ENCODE data around the gene AGBL1.

The AGBL1 gene

GRCh38 chr15:86263230-86263629 is 183.6 kb downstream of the AGBL1 start:
- no peak for TF ChIP-seq TAF1 (IDR thresholded peaks at IDR 0.05; ENCODE audit: borderline replicate concordance, low read depth, low read length)
- TF ChIP-seq POLR2A (IDR thresholded peaks at IDR 0.05; ENCODE audit: low read depth, low read length), result no peak
- no peak for TF ChIP-seq POLR2AphosphoS5 (IDR thresholded peaks at IDR 0.05; ENCODE audit: low read depth, low read length)
- DNase-seq (ENCODE audit: insufficient read length) (no peak), FAIRE-seq (no peak)

- no peak for FAIRE-seq
- TF ChIP-seq POLR2A (IDR thresholded peaks at IDR 0.05; ENCODE audit: low read depth, low read length), result no peak
- no peak for TF ChIP-seq TAF1 (IDR thresholded peaks at IDR 0.05; ENCODE audit: borderline replicate concordance, low read depth, low read length)
- no peak for TF ChIP-seq POLR2AphosphoS5 (IDR thresholded peaks at IDR 0.05; ENCODE audit: low read depth, low read length)
- DNase-seq (ENCODE audit: insufficient read length), result no peak
Observed at GRCh38 chr15:86266896-86267484, 187.3 kb downstream of the AGBL1 start.

GRCh38 chr15:86267892-86268291 is 188.2 kb downstream of the AGBL1 start:
- no peak for TF ChIP-seq POLR2A (IDR thresholded peaks at IDR 0.05; ENCODE audit: low read depth, low read length)
- DNase-seq (ENCODE audit: insufficient read length) (no peak), FAIRE-seq (no peak)

GRCh38 chr15:86268558-86268957 is 188.9 kb downstream of the AGBL1 start:
- FAIRE-seq (no peak), DNase-seq (ENCODE audit: insufficient read length) (no peak)
- TF ChIP-seq POLR2AphosphoS5 (IDR thresholded peaks at IDR 0.05; ENCODE audit: low read depth, low read length) (no peak), POLR2A (IDR thresholded peaks at IDR 0.05; ENCODE audit: low read depth, low read length) (no peak), TAF1 (IDR thresholded peaks at IDR 0.05; ENCODE audit: borderline replicate concordance, low read depth, low read length) (no peak)

- no peak for FAIRE-seq
- no peak for TF ChIP-seq POLR2AphosphoS5 (IDR thresholded peaks at IDR 0.05; ENCODE audit: low read depth, low read length)
- TF ChIP-seq POLR2A (IDR thresholded peaks at IDR 0.05; ENCODE audit: low read depth, low read length), result no peak
- no peak for TF ChIP-seq TAF1 (IDR thresholded peaks at IDR 0.05; ENCODE audit: borderline replicate concordance, low read depth, low read length)
- DNase-seq (ENCODE audit: insufficient read length), result no peak
Observed at GRCh38 chr15:86273309-86273708, 193.6 kb downstream of the AGBL1 start.

GRCh38 chr15:86275361-86275760 is 195.7 kb downstream of the AGBL1 start:
- DNase-seq (ENCODE audit: insufficient read length) (no peak), FAIRE-seq (no peak)
- TF ChIP-seq POLR2AphosphoS5 (IDR thresholded peaks at IDR 0.05; ENCODE audit: low read depth, low read length), result no peak
- no peak for TF ChIP-seq POLR2A (IDR thresholded peaks at IDR 0.05; ENCODE audit: low read depth, low read length)
- no peak for TF ChIP-seq TAF1 (IDR thresholded peaks at IDR 0.05; ENCODE audit: borderline replicate concordance, low read depth, low read length)

GRCh38 chr15:86278586-86278985 is 198.9 kb downstream of the AGBL1 start:
- no peak for TF ChIP-seq POLR2A (IDR thresholded peaks at IDR 0.05; ENCODE audit: low read depth, low read length)
- TF ChIP-seq TAF1 (IDR thresholded peaks at IDR 0.05; ENCODE audit: borderline replicate concordance, low read depth, low read length), result no peak
- no peak for TF ChIP-seq POLR2AphosphoS5 (IDR thresholded peaks at IDR 0.05; ENCODE audit: low read depth, low read length)
- DNase-seq (ENCODE audit: insufficient read length) (no peak), FAIRE-seq (no peak)

GRCh38 chr15:86284635-86285034 is 205.0 kb downstream of the AGBL1 start:
- FAIRE-seq (no peak), DNase-seq (ENCODE audit: insufficient read length) (no peak)
- no peak for TF ChIP-seq POLR2AphosphoS5 (IDR thresholded peaks at IDR 0.05; ENCODE audit: low read depth, low read length)
- TF ChIP-seq TAF1 (IDR thresholded peaks at IDR 0.05; ENCODE audit: borderline replicate concordance, low read depth, low read length), result no peak
- TF ChIP-seq POLR2A (IDR thresholded peaks at IDR 0.05; ENCODE audit: low read depth, low read length), result no peak

- FAIRE-seq (no peak), DNase-seq (ENCODE audit: insufficient read length) (no peak)
- TF ChIP-seq TAF1 (IDR thresholded peaks at IDR 0.05; ENCODE audit: borderline replicate concordance, low read depth, low read length) (no peak), POLR2AphosphoS5 (IDR thresholded peaks at IDR 0.05; ENCODE audit: low read depth, low read length) (no peak), POLR2A (IDR thresholded peaks at IDR 0.05; ENCODE audit: low read depth, low read length) (no peak)
Observed at GRCh38 chr15:86295511-86295910, 215.8 kb downstream of the AGBL1 start.

GRCh38 chr15:86296769-86297168 is 217.1 kb downstream of the AGBL1 start:
- FAIRE-seq, result no peak
- no peak for DNase-seq (ENCODE audit: insufficient read length)
- TF ChIP-seq TAF1 (IDR thresholded peaks at IDR 0.05; ENCODE audit: borderline replicate concordance, low read depth, low read length) (no peak), POLR2A (IDR thresholded peaks at IDR 0.05; ENCODE audit: low read depth, low read length) (no peak), POLR2AphosphoS5 (IDR thresholded peaks at IDR 0.05; ENCODE audit: low read depth, low read length) (no peak)

GRCh38 chr15:86300390-86301125 is 220.9 kb downstream of the AGBL1 start:
- no peak for FAIRE-seq

GRCh38 chr15:86311568-86312280 is 232.1 kb downstream of the AGBL1 start:
- FAIRE-seq, result no peak
- DNase-seq (ENCODE audit: insufficient read length), result no peak
- TF ChIP-seq POLR2AphosphoS5 (IDR thresholded peaks at IDR 0.05; ENCODE audit: low read depth, low read length) (no peak), TAF1 (IDR thresholded peaks at IDR 0.05; ENCODE audit: borderline replicate concordance, low read depth, low read length) (no peak), POLR2A (IDR thresholded peaks at IDR 0.05; ENCODE audit: low read depth, low read length) (no peak)

More at GRCh38 chr15:86300390-86301125, 220.9 kb downstream of the AGBL1 start:
- no peak for DNase-seq (ENCODE audit: insufficient read length)
- TF ChIP-seq TAF1 (IDR thresholded peaks at IDR 0.05; ENCODE audit: borderline replicate concordance, low read depth, low read length) (no peak), POLR2AphosphoS5 (IDR thresholded peaks at IDR 0.05; ENCODE audit: low read depth, low read length) (no peak), POLR2A (IDR thresholded peaks at IDR 0.05; ENCODE audit: low read depth, low read length) (no peak)

Measured in GM12892 (cell line).